SK-N-MC (cell line): ENCODE data around the gene HPS4.

Source experiments
- DNase-seq: peaks from one replicate; pipeline ENCODE4 v3.0.0-alpha.2; 2011; ENCODE audit warnings: low read depth, low spot score
- H3K27ac ChIP-seq: fragments of 200-600 bp; sonication (generic); 2 replicates; pipeline ENCODE4 v1.5.1; 2016; ENCODE audit warnings: mixed run types
- H3K36me3 ChIP-seq: fragments of 200-600 bp; sonication (generic); 2 replicates; pipeline ENCODE4 v1.6.1; 2017; ENCODE audit warnings: antibody characterized with exemption, low read length, mixed read lengths; ENCODE audit not compliant: insufficient read depth
- H3K4me3 ChIP-seq: fragments of 200-600 bp; sonication (generic); 2 replicates; pipeline ENCODE4 v1.5.1; 2016
- H3K9ac ChIP-seq: fragments of 200-600 bp; sonication (generic); 2 replicates; pipeline ENCODE4 v1.8.0; 2017; ENCODE audit warnings: mixed run types, mixed read lengths; ENCODE audit not compliant: insufficient read length
- H3K9me3 ChIP-seq: fragments of 200-600 bp; sonication (generic); 2 replicates; pipeline ENCODE4 v1.6.1; 2017; ENCODE audit warnings: low read depth, mild to moderate bottlenecking, antibody characterized with exemption, low read length, moderate library complexity, mixed read lengths
- EZH2 ChIP-seq: fragments of 200-600 bp; sonication (generic); IDR thresholded peaks from one replicate; pipeline ENCODE4 v1.6.1; 2017; ENCODE audit warnings: antibody characterized with exemption
- FOXP2 ChIP-seq: optimal IDR thresholded peaks from 2 replicates; pipeline ENCODE3; 2011; ENCODE audit warnings: mild to moderate bottlenecking, moderate library complexity; ENCODE audit not compliant: insufficient read depth; ENCODE audit errors: extremely low read length, control extremely low read depth
- POLR2AphosphoS5 ChIP-seq: IDR thresholded peaks from 2 replicates; pipeline ENCODE4 v1.6.1; 2012; ENCODE audit warnings: mild to moderate bottlenecking, low read depth, low read length, borderline replicate concordance

The HPS4 gene

GRCh38 chr22:26522012-26522411 lies 38.4 kb upstream of the HPS4 start:
- no peak overlapping the region for H3K27ac ChIP-seq
- H3K36me3 ChIP-seq: no peaks in the 10 kb centered on the region
- no peaks in the 10 kb centered on the region for H3K9me3 ChIP-seq
- no peak overlapping the region for H3K4me3 ChIP-seq
- no peak overlapping the region for H3K9ac ChIP-seq
- no peak for DNase-seq
- TF ChIP-seq EZH2 (no peak), POLR2AphosphoS5 (no peak), FOXP2 (no peak)

GRCh38 chr22:26517429-26517828 lies 33.8 kb upstream of the HPS4 start:
- H3K4me3 ChIP-seq: no peak overlapping the region
- H3K9ac ChIP-seq: no peak overlapping the region
- DNase-seq: no peak
- H3K27ac ChIP-seq: no peak overlapping the region
- TF ChIP-seq EZH2: no peak
- TF ChIP-seq POLR2AphosphoS5: no peak
- H3K9me3 ChIP-seq: no peaks in the 10 kb centered on the region
- H3K36me3 ChIP-seq: no peaks in the 10 kb centered on the region

DNA sequence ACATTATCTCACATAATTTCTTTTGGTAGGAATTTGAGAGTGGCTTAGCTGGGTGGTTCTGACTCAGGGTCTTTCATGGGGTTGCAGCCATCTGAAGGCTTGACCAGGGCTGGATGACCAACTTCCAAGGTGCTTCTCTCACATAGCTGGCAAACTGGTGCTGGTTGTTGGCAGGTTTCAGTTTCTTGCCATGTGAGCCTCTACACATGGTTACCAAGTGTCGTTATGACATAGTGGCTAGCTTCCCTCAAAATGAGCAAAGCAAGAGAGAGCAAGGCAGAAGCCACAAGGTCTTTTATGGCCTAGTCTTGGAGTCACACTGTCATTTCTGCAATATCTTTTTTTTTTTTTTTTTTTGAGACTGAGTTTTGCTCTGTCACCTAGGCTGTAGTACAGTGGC lies 32.9 kb upstream of the HPS4 start:
- TF ChIP-seq EZH2 (no peak), FOXP2 (no peak), POLR2AphosphoS5 (no peak)
- Histone ChIP-seq H3K4me3 (no peak overlapping the region), H3K9me3 (no peaks in the 10 kb centered on the region), H3K36me3 (no peaks in the 10 kb centered on the region), H3K27ac (no peak overlapping the region), H3K9ac (no peak overlapping the region)
- DNase-seq: no peak

GRCh38 chr22:26515931-26516330 lies 32.3 kb upstream of the HPS4 start:
- no peak for DNase-seq
- no peaks in the 10 kb centered on the region for H3K36me3 ChIP-seq
- TF ChIP-seq POLR2AphosphoS5 (no peak), FOXP2 (no peak), EZH2 (no peak)
- H3K4me3 ChIP-seq: no peak overlapping the region
- no peak overlapping the region for H3K27ac ChIP-seq
- no peak overlapping the region for H3K9ac ChIP-seq
- H3K9me3 ChIP-seq: no peaks in the 10 kb centered on the region

DNA sequence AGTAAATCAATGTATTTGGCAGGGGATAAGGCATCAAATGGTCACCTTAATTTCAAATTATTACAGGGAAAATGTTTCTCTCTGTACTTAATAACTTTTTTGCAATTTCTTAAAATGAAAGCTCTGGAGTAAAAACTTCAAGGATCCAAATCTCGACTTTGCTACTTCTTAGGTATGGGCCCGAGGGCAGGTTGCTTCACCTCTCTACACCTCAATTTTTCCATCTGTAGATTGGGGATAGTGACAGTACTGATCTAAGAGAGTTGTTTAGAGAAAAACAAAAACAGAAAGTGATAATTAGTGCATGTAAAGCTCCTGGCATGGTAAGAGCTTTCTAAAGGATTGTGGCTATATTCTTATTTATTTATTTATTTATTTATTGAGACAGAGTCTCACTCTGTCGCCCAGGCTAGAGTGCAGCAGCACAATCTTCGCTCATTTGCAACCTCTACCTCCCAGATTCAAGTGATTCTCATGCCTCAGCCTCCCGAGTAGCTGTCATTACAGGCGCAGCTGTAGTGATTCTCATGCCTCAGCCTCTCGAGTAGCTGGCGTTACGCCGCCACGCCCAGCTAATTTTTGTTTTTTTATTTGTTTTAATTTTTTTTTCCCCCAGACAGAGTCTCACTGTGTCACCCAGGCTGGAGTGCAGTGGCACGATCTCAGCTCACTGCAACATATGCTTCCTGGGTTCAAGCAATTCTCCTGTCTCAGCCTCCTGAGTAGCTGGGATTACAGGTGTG lies 31.0 kb upstream of the HPS4 start:
- Histone ChIP-seq H3K4me3 (no peak overlapping the region), H3K27ac (no peak overlapping the region), H3K9ac (no peak overlapping the region), H3K36me3 (peaks cover 13% of the 10 kb centered on the region), H3K9me3 (no peaks in the 10 kb centered on the region)
- TF ChIP-seq POLR2AphosphoS5 (no peak), EZH2 (no peak), FOXP2 (no peak)
- no peak for DNase-seq

DNA sequence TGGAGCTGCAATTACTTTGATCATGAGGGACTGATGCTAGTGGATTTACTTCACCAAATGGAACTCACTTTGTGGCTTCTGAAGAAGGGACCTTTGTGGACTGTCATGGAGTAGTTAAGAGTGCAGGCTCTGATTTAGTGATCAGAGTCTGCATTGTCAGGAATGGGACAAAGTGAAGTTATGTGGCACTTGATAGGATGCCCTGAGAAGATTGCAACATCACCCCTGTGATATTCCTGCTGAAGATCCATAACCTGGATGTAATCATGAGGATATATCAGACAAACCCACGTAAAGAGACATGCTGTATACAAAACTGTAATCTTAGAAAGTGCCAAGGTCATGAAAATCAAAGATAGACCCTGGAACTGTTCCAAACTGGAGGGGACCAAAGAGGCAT lies 30.3 kb upstream of the HPS4 start:
- H3K4me3 ChIP-seq: peak overlapping the region; percentile 98
- peaks cover 20% of the 10 kb centered on the region for H3K36me3 ChIP-seq
- no peaks in the 10 kb centered on the region for H3K9me3 ChIP-seq
- no peak for DNase-seq
- peak overlapping the region; percentile 93 for H3K9ac ChIP-seq
- no peak for TF ChIP-seq FOXP2
- TF ChIP-seq EZH2: no peak
- TF ChIP-seq POLR2AphosphoS5: no peak
- no peak overlapping the region for H3K27ac ChIP-seq

- Histone ChIP-seq H3K27ac (no peak within 1 kb of the TSS), H3K9ac (peak within 1 kb of the TSS; percentile 93), H3K9me3 (no peaks in the 10 kb centered on the region), H3K36me3 (peaks cover 31% of the 10 kb centered on the region), H3K4me3 (peak within 1 kb of the TSS; percentile 98)
- DNase-seq: no peak
- TF ChIP-seq EZH2 (no peak), POLR2AphosphoS5 (peak; percentile 93), FOXP2 (no peak)
These were observed 28.7 kb upstream of the HPS4 start, which contains the start of gene TFIP11 for GRCh38 chr22:26512149-26512793. Gene TFIP11, minus strand, starts transcription at chr22:26512473. Its CDS starts 2,201 bp downstream, at chr22:26510272.

GRCh38 chr22:26508148-26508547 lies 24.6 kb upstream of the HPS4 start:
- Histone ChIP-seq H3K36me3 (peaks cover 63% of the 10 kb centered on the region), H3K9me3 (no peaks in the 10 kb centered on the region), H3K27ac (no peak overlapping the region), H3K4me3 (no peak overlapping the region), H3K9ac (no peak overlapping the region)
- DNase-seq: no peak
- no peak for TF ChIP-seq POLR2AphosphoS5

DNA sequence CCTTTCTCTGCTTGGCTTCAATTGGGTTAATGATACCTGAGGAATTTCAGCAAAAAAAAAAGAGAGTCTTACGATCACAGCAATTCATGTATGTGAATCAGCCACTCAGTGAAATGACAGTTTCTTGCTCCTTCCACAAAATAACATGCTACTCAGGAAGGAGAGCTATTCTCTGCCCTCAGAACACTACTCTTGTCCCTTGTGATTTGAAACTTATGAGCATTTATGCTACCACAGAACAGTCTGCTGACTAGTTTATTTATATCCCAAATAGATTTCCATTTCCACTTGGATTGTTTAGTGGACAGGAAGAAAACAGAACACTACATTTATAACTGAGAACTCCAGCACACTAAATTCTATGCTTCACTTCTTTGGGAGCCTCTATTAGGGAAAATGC lies 20.2 kb upstream of the HPS4 start:
- H3K36me3 ChIP-seq: peaks cover 80% of the 10 kb centered on the region
- no peak overlapping the region for H3K27ac ChIP-seq
- no peaks in the 10 kb centered on the region for H3K9me3 ChIP-seq
- no peak overlapping the region for H3K9ac ChIP-seq
- DNase-seq: no peak
- no peak overlapping the region for H3K4me3 ChIP-seq
- TF ChIP-seq POLR2AphosphoS5 (no peak), EZH2 (no peak), FOXP2 (no peak)
